Adrenal gland (tissue), 5 donors: Measurements from ENCODE around the gene SYCN.

Experiments
- CTCF ChIP-seq, 6 experiments: fragments of 450-650 bp in 4 of 6; fragments of 200-600 bp in 2 of 6; sonication (generic) in 1 of 6; IDR thresholded peaks; 1 replicate in 5 of 6; 2 replicates in 1 of 6; pipeline versions ENCODE4 v1.5.1 to v1.8.0; 2016 to 2021; ENCODE audit warnings: antibody characterized with exemption in 6 of 6, mild to moderate bottlenecking in 2 of 6, moderate library complexity in 1 of 6
- POLR2A ChIP-seq, 2 donors: fragments of 450-650 bp; IDR thresholded peaks; one replicate each; pipeline ENCODE4 v1.6.1; 2017; ENCODE audit warnings: antibody characterized with exemption in 2 of 2, mild to moderate bottlenecking in 2 of 2, moderate library complexity in 1 of 2
- donor health status: DM: no; HTN: no; CAD: no.

DNA sequence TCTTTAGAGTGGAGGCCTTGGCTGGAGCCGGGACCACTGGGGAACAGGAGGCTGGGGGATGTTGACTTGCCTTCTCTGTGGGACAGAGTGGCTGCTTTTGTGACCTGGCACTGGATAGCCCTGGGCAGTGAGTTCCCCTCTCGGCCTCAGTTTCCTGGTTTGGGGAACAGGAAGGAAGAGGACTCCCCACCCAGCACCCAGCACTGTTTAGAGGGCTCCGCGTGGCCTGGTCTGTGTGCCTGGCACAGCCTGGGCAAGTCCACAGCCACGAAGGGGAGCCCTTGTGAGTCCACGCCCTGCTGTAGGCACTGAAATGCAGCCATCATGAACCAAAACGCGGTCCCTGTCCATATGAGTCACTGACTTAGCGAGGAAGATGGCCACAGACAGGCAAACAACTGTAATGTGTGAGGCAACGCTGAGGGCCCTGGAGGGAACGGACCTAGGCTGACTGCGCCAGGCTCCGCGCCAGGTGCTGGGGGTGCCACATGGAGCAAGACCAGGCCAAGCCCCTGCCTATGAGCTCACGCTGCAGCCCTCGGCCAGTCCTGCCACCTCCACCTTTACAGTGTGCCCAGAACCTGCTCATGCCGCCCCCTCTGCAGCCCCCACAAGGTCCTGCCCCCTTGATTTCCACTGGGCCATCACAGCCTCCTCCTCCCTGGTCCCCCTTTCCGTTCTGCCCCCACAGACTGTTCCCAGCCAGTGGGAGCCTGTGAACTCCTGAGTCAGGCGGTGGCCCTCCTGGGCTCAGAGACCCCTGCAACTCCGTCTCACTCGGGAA lies 43.0 kb downstream of the SYCN start:
- TF ChIP-seq POLR2A (IDR thresholded peaks at IDR 0.05) (no peak), CTCF (IDR thresholded peaks at IDR 0.05) (no peak)
